GM21390 (cell line): ENCODE data around the gene SSBP4.
"Not testable (repeated sequence)": the region's sequence is repeated elsewhere in the genome, so short reads cannot be mapped to it uniquely, and the experiment has no call there.

ENCODE experiments used
- ATAC-seq: cut with Tn5 transposase; IDR thresholded peaks from one replicate; pipeline ENCODE4 v1.9.1; 2021; ENCODE audit not compliant: unreplicated experiment

The SSBP4 gene

DNA sequence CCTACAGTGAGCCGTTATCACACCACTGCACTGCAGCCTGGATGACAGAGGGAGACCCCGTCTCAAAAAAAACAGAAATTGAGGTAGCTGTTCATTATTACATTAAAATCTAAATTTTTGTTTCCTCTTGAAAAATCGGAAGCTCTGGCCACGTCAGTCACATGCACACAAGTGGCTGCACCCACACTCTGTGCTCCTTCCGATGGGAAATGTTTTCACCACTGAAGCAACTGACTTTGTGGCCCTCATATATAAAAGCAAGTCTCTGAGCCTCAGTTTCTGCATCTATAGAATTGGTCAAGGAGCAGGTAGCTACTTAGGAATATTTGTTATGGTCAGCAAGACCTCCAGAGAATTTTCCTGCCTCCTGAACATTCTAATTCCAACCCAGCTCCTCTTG lies 26.3 kb upstream of the SSBP4 start:
- no peak for ATAC-seq

DNA sequence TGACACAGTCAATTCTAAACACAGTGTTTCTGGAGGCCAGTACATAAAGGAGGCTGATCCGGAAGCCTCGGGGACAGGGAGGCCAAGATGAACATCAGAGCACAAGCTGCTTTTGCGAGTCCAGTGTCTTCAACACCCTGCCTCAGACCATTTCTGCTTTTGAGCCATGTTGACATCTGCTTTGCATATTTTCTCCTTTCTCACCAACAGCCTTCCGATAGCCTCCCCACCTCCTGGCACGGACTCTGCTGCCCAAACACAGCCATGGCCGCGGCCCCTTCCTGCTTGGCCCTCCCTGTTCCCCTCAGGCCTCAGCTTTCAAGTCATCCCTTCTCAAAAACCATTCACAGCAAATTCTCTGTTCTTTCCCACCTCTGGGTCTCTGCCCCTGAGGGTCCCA lies 25.4 kb upstream of the SSBP4 start:
- ATAC-seq: no peak

DNA sequence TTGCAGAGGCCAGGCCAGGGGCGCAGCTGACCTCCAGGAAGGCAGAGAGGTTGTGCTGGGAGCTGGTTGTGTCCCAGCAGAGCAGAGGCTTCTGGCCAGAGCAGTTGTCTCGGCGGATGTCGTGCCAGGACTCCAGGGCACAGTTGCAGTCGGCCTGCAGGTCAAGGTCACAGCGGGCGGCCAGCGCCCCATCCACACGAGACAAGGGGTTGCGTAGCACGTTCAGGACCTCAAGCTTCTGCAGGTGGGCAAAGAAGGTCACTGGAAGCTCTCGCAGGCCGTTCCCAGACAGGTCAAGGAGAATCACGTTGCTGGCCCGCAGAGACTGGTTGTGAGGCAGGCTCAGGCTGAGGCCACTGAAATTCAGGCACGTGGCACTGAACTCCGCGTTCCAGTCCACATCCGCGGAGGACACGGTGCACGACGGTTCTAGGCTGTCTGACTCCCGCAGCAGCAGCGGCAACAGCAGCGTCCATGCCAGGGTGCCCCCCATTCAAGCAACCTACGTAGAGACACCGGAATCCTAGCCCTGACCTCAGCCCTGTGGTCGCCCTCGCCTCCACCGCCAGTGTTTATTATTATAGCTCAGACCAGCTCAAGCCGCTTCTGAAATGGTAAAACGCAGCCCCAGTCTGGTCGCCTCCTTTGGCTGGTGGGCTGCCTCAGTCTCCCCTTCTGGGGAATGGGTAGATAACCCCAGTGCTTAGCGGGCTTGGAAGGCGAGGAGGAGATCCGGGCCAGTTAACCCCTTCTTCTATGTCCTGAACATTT lies 22.5 kb upstream of the SSBP4 start:
- no peak for ATAC-seq

DNA sequence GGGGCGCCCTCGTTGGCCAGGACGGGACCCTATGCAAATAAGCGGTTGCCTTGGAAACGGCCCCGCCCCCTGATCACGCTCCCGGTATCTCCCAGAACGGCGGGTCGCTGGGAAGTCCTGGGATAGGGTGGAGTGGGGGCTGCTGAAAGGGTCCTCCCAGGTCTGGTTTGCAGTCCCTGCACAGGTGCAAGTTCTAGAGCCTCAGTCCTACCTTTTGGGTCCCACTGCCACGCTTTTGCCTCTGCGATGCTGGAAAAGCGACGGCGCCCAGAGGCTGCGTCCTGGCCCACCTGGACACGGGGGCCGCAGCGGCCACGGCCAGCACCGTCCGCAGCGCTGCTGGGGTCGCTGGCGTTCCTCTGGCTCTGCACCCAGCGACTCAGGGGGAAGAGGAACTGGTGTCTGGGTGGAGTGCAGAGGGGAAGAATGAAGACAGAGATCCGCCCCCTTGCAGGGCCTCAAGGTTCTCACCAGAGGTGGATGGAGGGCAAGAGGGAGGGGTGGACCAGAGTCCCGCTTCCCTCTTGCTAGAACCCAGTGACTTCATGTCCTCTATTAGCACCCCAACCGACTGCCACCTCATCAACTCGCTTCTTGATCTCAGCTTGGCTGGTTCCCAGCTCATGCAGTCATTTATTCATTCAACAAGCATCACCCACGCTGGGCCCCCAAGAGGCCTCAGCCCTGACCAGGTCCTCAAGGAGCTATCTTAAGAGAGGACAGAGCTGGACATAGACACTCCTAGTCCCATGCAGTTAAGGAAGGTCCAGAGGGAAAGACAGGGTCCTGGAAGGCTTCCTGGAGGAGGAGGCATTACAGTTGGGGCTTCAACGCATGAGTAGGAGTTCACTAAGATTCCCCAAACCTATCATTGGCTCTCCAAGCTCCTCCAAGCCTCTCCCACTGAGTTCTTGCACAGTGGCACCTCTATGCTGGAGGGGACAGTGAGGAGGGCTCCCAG lies 21.7 kb upstream of the SSBP4 start, which contains the start of gene LRRC25:
Gene LRRC25 (minus strand): TSS at position 381 of the 961 bp plus-strand sequence. CDS start 659 bp downstream, outside the sequence.
- ATAC-seq: no peak

DNA sequence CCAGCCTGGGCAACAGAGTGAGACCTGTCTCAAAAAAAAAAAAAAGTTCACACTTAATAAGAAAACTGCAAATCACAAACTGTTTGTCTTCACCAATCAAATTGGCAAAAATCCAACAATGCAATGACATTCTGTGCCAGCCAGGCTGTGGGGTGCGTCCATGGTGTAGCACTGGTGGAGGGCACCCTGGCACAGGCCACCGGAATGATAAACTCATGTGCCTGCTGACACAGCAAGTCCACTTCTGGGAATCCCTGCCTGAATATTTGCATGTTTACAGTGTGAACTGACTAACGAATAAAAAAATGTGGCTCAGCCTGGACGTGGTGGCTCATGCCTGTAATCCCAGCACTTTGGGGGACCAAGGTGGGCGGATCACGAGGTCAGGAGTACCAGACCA lies 20.2 kb upstream of the SSBP4 start:
- ATAC-seq: no peak

DNA sequence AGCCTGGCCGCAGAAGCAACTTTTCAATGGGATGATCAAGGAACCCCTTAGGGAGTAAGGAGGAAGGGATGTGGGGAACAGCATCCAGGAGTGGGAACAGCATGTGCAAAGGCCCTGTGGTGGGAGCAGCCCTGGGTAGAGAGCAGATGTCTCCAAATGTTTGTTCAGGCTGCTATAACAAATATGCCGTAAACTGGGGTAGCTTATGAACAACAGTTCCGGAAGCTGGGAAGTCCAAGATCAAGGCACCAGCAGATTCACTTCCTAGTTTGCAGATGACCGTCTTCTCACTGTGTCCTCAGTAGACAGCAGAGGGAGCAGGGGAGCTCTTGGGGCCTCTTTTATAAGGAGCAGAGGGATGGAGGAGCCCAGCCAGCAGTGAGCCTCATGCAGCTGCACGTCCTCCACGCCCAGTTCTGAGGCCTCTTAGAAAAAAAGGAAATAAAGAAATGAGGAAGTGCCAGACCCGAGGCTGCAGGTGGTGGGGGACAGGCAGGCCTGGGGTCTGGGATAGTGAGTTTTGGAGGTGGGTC lies 17.6 kb upstream of the SSBP4 start:
- no peak for ATAC-seq

DNA sequence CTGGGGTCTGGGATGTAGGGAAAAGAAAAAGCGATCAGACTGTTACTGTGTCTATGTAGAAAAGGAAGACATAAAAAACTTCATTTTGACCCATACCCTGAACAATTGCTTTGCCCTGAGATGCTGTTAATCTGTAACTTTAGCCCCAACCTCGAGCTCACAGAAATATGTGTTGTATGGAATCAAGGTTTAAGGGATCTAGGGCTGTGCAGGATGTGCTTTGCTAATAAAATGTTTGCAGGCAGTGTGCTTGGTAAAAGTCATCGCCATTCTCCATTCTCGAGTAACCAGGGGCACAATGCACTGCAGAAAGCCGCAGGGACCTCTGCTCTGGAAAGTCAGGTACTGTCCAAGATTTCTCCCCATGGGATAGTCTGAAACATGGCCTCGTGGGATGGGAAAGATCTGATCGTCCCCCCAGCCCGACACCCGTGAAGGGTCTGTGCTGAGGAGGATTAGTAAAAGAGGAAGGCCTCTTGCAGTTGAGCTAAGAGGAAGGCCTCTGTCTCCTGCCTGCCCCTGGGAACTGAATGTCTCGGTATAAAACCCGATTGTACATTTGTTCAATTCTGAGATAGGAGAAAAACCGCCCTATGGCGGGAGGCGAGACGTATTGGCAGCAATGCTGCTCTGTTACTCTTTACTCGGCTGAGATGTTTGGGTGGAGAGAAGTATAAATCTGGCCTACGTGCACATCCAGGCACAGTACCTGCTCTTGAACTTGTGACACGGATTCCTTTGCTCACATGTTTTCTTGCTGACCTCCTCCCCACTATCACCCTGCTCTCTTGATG lies 16.5 kb upstream of the SSBP4 start:
- ATAC-seq: not testable (repeated sequence)

DNA sequence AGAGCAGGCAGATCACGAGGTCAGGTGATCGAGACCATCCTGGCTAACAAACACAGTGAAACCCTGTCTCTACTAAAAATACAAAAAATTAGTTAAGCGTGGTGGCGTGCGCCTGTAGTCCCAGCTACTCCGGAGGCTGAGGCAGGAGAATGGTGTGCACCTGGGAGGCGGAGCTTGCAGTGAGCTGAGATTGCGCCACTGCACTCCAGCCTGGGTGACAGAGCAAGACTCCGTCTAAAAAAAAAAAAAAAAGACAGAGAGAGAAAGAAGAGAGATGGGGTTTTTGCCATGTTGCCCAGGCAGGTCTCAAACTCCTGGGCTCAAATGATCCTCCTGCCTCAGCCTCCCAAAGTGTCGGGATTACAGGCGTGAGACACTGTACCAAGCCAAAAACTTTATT lies 13.4 kb upstream of the SSBP4 start:
- ATAC-seq: not testable (repeated sequence)

DNA sequence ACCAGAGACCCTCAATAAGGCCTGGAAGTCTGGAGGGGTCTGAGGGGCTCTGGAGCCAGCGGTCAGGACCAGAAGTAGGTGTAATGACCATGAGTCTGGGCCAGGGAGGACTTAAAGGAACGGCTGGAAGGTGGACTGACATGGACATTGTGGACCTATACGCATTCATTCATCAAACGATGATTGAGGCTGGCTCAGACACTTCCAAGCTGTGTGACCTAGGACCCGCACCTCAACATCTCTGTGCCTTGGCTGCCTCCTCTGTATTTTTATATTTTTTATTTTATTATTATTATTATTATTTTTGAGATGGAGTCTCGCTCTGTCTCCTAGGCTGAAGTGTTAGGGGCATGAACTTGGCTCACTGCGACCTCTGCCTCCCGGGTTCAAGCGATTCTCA lies 12.4 kb upstream of the SSBP4 start:
- ATAC-seq: no peak

GRCh38 chr19:18408053-18408476 lies 11.1 kb upstream of the SSBP4 start:
- ATAC-seq: no peak

DNA sequence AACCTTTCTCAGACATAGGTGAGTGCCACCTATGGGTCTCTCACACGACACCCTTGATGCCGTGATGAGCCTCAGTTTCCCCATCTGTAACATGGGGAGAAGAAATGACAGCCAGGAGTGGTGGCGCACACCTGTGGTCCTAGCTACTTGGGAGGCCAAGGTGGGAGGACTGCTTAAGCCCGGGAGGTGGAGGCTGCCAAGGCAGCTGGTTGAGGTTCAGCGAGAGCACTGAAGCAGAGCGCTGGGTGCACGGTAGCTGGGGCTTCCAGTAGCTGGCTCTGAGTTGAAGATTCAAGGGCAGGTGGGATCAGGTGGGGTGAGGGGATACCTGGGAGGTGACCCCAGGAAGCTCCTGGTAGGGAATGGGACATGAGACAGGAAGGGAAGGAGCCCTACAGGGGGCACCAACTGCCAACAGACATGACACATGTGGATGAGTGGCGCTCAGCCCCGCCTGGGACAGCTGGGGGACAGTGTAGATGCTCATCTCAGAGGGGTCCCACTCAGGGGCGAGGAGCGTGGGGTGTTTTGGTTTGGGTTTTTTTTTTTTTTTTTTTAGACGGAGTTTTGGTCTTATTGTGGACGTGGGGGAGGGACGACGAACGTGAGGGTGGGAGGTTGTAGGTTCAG lies 6.5 kb upstream of the SSBP4 start:
- no peak for ATAC-seq

DNA sequence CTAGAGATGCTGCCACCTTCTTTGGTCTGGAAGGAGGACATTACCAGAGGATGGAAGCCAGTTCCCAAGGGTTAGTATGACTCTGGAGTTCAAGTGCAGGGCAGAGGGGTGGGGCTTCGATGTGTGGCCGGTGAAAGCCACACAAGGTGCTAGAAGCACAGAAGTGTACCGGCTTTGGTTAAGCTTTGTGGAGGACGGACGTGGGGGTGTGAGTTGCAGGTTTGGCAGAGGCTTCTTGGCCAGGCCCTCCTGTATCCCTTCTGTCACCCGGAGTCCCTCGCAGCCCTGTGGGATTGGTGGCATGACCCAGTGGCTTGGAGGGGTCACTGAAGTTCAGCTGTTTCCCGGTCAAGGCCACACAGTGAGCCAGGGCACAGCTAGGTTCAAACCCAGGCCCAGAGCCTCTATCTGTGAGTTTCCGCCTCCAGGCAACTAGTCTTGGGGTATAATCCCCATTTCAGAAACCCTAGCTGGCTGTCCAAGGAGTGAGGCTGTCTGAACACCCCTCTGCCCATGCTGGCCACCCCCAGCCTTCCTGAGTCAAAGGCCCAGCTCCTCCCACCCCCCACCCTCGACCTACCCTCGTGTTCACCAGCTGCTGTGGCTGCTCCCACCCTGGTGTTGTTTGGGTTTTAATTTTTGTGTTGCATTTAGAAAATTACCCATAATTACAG lies 4.6 kb upstream of the SSBP4 start:
- no peak for ATAC-seq

- ATAC-seq: no peak
Measured at GRCh38 chr19:18415178-18415867, 3.9 kb upstream of the SSBP4 start.

DNA sequence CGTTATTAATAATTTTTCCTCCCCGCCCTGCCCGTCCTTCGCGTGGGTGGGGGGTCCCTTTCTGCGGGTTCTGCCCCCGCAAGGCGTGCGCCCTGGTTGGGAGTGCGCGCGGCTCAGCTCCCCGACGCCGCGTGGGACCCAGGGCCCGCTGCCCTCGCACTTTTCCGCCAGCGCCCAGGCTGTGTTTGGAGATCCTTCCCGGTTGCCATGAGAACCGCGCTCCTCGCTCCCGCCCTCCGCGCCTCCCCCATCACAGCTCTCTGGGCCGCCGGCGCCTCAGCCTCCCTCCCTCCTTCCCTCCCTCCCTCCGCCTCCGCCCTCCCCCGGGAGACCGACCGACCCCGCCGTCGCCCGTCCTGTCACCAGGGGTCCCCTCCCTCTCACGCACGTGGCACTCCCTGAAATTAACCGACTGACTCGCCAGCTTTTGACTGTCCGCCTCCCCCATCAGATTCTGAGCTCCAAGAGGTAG lies 2.4 kb upstream of the SSBP4 start:
- ATAC-seq: no peak

DNA sequence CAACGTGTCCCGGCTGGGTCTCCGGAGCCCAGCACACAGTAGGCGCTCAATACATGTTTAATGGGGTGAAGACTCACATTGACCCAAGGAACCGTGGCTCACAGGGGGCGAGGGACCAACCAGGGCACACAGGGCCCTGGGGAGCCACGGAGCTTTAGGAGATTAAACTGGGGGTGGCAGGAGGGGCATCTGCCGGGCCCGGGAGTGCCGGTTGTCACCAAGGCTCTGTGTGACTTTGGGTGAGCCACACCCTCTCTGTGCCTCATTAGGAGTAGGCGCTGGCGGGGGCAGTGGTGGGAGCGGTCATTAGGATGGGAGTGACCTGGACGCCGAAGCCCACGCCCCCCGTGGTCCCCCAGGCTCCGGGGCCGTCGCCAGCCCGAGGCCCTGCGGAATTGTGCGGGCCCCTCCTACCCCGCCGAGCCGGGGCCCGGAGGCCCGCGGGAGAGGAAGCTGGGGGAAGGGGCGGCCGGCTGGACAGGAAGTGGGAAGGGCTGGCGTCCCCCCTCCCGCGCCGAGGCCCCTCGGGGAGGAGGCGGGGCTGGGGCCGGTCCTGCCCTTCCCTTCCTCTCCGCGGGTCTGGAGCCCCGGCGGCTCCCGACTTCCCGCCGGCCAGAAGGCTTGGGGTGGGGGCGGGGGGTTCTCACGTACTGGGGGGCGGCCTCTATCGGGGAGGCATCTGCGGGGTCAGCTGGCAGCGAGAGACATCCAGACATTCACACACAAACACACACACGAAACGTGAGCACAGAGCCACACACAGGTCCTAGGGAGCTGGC lies 1.8 kb upstream of the SSBP4 start:
- ATAC-seq: no peak

DNA sequence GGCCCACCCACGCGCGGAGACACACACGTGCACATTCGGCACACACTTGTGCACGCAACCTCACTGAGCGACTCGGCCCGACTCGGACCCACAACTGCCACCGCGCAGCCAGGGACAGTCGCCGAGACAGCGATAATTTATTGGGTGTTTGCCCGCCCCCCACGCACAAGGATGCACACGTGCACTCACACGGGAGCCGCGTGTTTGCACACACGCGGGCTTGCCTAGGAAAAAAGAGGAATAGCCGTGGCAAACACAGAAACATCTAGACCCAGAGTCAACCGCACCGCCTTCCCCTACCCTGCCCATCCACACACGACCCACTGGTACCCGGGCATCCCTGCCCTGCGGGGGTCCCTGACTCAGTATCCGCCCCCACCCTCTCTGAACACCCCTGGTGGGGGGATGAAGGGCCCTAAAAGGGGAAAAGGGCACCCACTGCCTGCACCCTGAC lies 1.1 kb upstream of the SSBP4 start:
- ATAC-seq: no peak

- ATAC-seq: no peak
Measured at GRCh38 chr19:18418483-18419194, 559 bp upstream of the SSBP4 start.
